Osteocyte (in vitro differentiated cells): ENCODE measurements around the gene ZFAND2B. TPM values are rescaled to one million over a fixed set of nuclear protein-coding genes. Genes with fewer than 3 reads are reported as not detected.

ENCODE experiments used
- DNase-seq: peaks from one replicate; pipeline ENCODE4 v3.0.0; 2021; ENCODE audit warnings: mixed read lengths; ENCODE audit not compliant: unreplicated experiment; ENCODE audit errors: extremely low spot score
- H3K27ac Mint-ChIP-seq: one replicate; pipeline ENCODE4 v1.8.0; 2021; ENCODE audit warnings: mild to moderate bottlenecking, mixed read lengths; ENCODE audit not compliant: unreplicated experiment
- H3K27me3 Mint-ChIP-seq: one replicate; pipeline ENCODE4 v1.8.0; 2021; ENCODE audit warnings: mixed read lengths; ENCODE audit not compliant: unreplicated experiment
- H3K36me3 Mint-ChIP-seq: one replicate; pipeline ENCODE4 v1.8.0; 2021; ENCODE audit warnings: mixed read lengths; ENCODE audit not compliant: unreplicated experiment
- H3K4me1 Mint-ChIP-seq: one replicate; pipeline ENCODE4 v1.8.0; 2021; ENCODE audit warnings: mixed read lengths; ENCODE audit not compliant: unreplicated experiment
- H3K4me3 Mint-ChIP-seq: one replicate; pipeline ENCODE4 v1.8.0; 2021; ENCODE audit warnings: mild to moderate bottlenecking, moderate library complexity, mixed read lengths; ENCODE audit not compliant: unreplicated experiment
- H3K9me3 Mint-ChIP-seq: one replicate; pipeline ENCODE4 v1.8.0; 2021; ENCODE audit warnings: mixed read lengths; ENCODE audit not compliant: unreplicated experiment
- CTCF ChIP-seq: fragments of 200-600 bp; sonication (generic); IDR thresholded peaks from 2 replicates; pipeline ENCODE4 v1.5.0; 2021; ENCODE audit warnings: antibody characterized with exemption, mild to moderate bottlenecking, moderate library complexity
- total RNA-seq: library from RNA; stranded (reverse); gene quantifications from 2 replicates; pipeline ENCODE4 v1.2.1, GENCODE V29; 2021

The ZFAND2B gene
- total RNA-seq, 1 donor from 2014 or later, result 31.4 TPM

GRCh38 chr2:219160186-219161017, 46.2 kb upstream of the ZFAND2B start, which contains the start of gene NHEJ1:
TSS of gene NHEJ1 (minus strand) at chr2:219160815. CDS start at chr2:219158362, 2,453 bp downstream.
- Mint-ChIP-seq H3K4me3 (peak within 1 kb of the TSS; percentile 90), H3K4me1 (peaks cover 14% of the 10 kb centered on the region), H3K27me3 (no peaks in the 10 kb centered on the region), H3K9me3 (no peaks in the 10 kb centered on the region), H3K36me3 (peaks cover 11% of the 10 kb centered on the region), H3K27ac (peak within 1 kb of the TSS; percentile 97)
- peak; percentile 98 for DNase-seq
- peak; percentile 99 for TF ChIP-seq CTCF

GRCh38 chr2:219161097-219161496, 45.5 kb upstream of the ZFAND2B start:
- Mint-ChIP-seq H3K4me3 (peak overlapping the region; percentile 90), H3K27ac (peak overlapping the region; percentile 97), H3K36me3 (peaks cover 11% of the 10 kb centered on the region), H3K9me3 (no peaks in the 10 kb centered on the region), H3K4me1 (peaks cover 14% of the 10 kb centered on the region), H3K27me3 (no peaks in the 10 kb centered on the region)
- DNase-seq, result no peak
- TF ChIP-seq CTCF, result no peak

GRCh38 chr2:219163156-219163555, 43.4 kb upstream of the ZFAND2B start:
- DNase-seq, result no peak
- peaks cover 14% of the 10 kb centered on the region for H3K4me1 Mint-ChIP-seq
- H3K36me3 Mint-ChIP-seq, result no peaks in the 10 kb centered on the region
- no peak overlapping the region for H3K27ac Mint-ChIP-seq
- H3K9me3 Mint-ChIP-seq, result no peaks in the 10 kb centered on the region
- H3K27me3 Mint-ChIP-seq, result no peaks in the 10 kb centered on the region
- H3K4me3 Mint-ChIP-seq, result no peak overlapping the region
- no peak for TF ChIP-seq CTCF

- H3K9me3 Mint-ChIP-seq, result no peaks in the 10 kb centered on the region
- no peak overlapping the region for H3K27ac Mint-ChIP-seq
Observed at GRCh38 chr2:219165058-219165911, 41.3 kb upstream of the ZFAND2B start.

More at GRCh38 chr2:219165058-219165911, 41.3 kb upstream of the ZFAND2B start:
- H3K4me1 Mint-ChIP-seq, result peaks cover 8% of the 10 kb centered on the region
- H3K36me3 Mint-ChIP-seq, result no peaks in the 10 kb centered on the region
- H3K27me3 Mint-ChIP-seq, result no peaks in the 10 kb centered on the region
- DNase-seq, result no peak
- no peak overlapping the region for H3K4me3 Mint-ChIP-seq
- no peak for TF ChIP-seq CTCF
